MV-4-11 (cell line): ENCODE measurements around the gene GRAMD2B.

Experiments
- DNase-seq: peaks from one replicate; lab custom pipeline; 2025; lab: John Stamatoyannopoulos, UW

The GRAMD2B gene

DNA sequence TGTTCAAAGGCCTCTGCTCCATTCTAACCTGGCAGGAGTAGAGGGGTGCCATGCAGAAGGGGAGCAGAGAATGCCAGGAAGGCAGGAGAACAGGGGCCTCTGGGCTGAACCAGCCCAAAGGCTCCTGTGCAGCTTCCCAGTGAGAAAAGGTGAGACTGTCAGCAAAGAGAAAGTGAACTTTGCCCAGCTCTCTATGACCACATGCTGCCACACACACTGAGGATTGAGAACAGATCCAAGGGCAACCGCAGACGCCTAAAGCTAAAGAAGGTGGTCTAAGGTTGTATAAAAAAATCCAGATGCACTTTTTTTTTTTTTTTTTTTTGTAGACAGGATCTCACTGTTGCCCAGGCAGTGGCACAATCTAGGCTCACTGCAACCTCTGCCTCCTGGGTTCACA lies 120.5 kb downstream of the GRAMD2B start:
- DNase-seq, result no peak
